ENCODE results near the gene PCSK9. TPM values are rescaled to one million over a fixed set of nuclear protein-coding genes. Genes with fewer than 3 reads are reported as not detected.

The PCSK9 gene
- total RNA-seq, 4 donors from 2014 or later, result 0.13 to 0.64 (median 0.23) TPM; not detected in 1

GRCh38 chr1:55059302-55060132 lies 20.2 kb downstream of the PCSK9 start:
- Histone ChIP-seq H3K9me3 (no peaks in the 10 kb centered on the region), H3K4me1 (peaks cover 0 to 38% (median 12%) of the 10 kb centered on the region in 3 donors), H3K27me3 (no peaks in the 10 kb centered on the region), H3K27ac (no peak overlapping the region), H3K4me3 (no peak overlapping the region), H3K36me3 (no peaks in the 10 kb centered on the region)
- no peak for ATAC-seq
- 87 to 100% methylated on average over 2 to 3 of the region's 14 CpGs for WGBS, 2 donors (ENCODE audit: low coverage in 1 of 2)
- TF ChIP-seq POLR2A (IDR thresholded peaks at IDR 0.05) (no peak), EP300 (IDR thresholded peaks at IDR 0.05) (no peak), POLR2AphosphoS5 (IDR thresholded peaks at IDR 0.05) (no peak), CTCF (IDR thresholded peaks at IDR 0.05) (no peak)

GRCh38 chr1:55060133-55060999 lies 21.0 kb downstream of the PCSK9 start:
- no peaks in the 10 kb centered on the region for H3K27me3 ChIP-seq
- no peak for ATAC-seq
- H3K27ac ChIP-seq, result no peak overlapping the region
- TF ChIP-seq POLR2AphosphoS5 (IDR thresholded peaks at IDR 0.05) (no peak), POLR2A (IDR thresholded peaks at IDR 0.05) (no peak), EP300 (IDR thresholded peaks at IDR 0.05) (no peak), CTCF (IDR thresholded peaks at IDR 0.05) (no peak)
- H3K36me3 ChIP-seq, result no peaks in the 10 kb centered on the region
- H3K9me3 ChIP-seq, result no peaks in the 10 kb centered on the region
- 81 to 93% methylated on average over 5 of the region's 14 CpGs for WGBS, 2 donors (ENCODE audit: low coverage in 1 of 2)
- no peak overlapping the region for H3K4me3 ChIP-seq
- peaks cover 0 to 47% (median 17%) of the 10 kb centered on the region in 3 donors for H3K4me1 ChIP-seq

GRCh38 chr1:55061000-55061705 lies 21.8 kb downstream of the PCSK9 start:
- H3K4me3 ChIP-seq, result no peak overlapping the region
- no peak for ATAC-seq
- H3K4me1 ChIP-seq, result peaks cover 0 to 55% (median 22%) of the 10 kb centered on the region in 3 donors
- H3K27me3 ChIP-seq, result no peaks in the 10 kb centered on the region
- WGBS, 2 donors (ENCODE audit: low coverage in 1 of 2), result 91% methylated on average over 6 of the region's 13 CpGs; no CpG with 5 or more reads in 1 of the 2 donors
- peaks cover 0 to 4% of the 10 kb centered on the region in 2 donors for H3K36me3 ChIP-seq
- H3K9me3 ChIP-seq, result no peaks in the 10 kb centered on the region
- TF ChIP-seq CTCF (IDR thresholded peaks at IDR 0.05) (no peak), POLR2AphosphoS5 (IDR thresholded peaks at IDR 0.05) (no peak), POLR2A (IDR thresholded peaks at IDR 0.05) (no peak), EP300 (IDR thresholded peaks at IDR 0.05) (no peak)
- peak overlapping the region in 1 of 4 donors; percentile 72 for H3K27ac ChIP-seq

GRCh38 chr1:55061706-55062321 lies 22.5 kb downstream of the PCSK9 start:
- ATAC-seq, result peak; percentile 8
- 27% methylated on average over 2 of the region's 4 CpGs; no CpG with 5 or more reads in 1 of the 2 donors for WGBS, 2 donors (ENCODE audit: low coverage in 1 of 2)
- TF ChIP-seq POLR2A (IDR thresholded peaks at IDR 0.05), result no peak
- TF ChIP-seq POLR2AphosphoS5 (IDR thresholded peaks at IDR 0.05), result no peak
- Histone ChIP-seq H3K9me3 (no peaks in the 10 kb centered on the region), H3K27me3 (no peaks in the 10 kb centered on the region), H3K27ac (peak overlapping the region in 3 of 4 donors; percentile 55 to 73 (median 72)), H3K4me3 (no peak overlapping the region), H3K4me1 (peaks cover 0 to 59% (median 22%) of the 10 kb centered on the region in 3 donors), H3K36me3 (peaks cover 0 to 10% of the 10 kb centered on the region in 2 donors)
